Midbrain (tissue), 1 donor: ENCODE results near the gene SAMD10.
A peak's percentile ranks its signal among the peaks of the same experiment; 100 is the strongest.

Experiments used
- DNase-seq: peaks from one replicate; lab custom pipeline; 2025; lab: John Stamatoyannopoulos, UW

The SAMD10 gene

DNA sequence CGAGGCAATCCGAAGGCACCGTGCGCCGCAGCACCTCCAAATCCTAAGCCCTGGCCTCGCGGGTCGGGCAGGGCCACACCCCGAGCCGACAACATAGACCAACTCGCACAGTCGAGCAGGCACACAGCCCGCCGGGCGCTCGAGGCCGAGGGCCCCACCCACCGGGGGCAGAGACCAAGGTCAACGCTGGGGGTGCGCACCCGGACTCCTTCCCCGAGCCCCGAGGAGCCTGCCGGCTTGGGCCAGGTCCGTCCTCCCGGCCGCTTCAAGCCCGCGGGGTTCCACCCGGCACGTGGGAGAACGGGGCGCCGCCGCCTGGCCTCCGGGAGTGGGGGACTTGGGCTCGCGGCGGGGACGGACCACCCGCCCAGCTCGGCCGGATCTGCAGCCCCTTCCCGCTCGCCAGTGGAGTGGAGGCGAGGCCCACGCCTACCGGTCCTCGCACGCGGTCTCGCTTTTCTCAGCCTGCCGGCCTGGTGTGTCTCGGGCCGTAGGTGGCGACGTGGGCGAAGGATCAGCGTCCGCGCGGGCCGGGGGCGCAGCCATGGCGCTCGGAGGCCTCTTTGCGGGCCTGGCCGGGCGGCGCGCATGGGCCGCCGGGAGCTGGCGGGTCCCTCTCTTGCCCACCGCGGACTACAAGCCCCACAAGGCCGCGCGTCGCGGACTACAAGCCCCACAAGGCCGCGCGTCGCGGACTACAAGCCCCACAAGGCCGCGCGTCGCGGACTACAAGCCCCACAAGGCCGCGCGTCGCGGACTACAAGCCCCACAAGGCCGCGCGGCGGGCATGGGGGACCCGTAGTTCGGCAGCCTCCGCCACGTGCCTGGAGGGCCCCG, 23.4 kb downstream of the SAMD10 start, which contains the start of gene UCKL1:
TSS of gene UCKL1 (minus strand) at position 590 of the 837 bp plus-strand sequence. CDS start at position 546, 44 bp downstream.
- peak; percentile 86 for DNase-seq

DNA sequence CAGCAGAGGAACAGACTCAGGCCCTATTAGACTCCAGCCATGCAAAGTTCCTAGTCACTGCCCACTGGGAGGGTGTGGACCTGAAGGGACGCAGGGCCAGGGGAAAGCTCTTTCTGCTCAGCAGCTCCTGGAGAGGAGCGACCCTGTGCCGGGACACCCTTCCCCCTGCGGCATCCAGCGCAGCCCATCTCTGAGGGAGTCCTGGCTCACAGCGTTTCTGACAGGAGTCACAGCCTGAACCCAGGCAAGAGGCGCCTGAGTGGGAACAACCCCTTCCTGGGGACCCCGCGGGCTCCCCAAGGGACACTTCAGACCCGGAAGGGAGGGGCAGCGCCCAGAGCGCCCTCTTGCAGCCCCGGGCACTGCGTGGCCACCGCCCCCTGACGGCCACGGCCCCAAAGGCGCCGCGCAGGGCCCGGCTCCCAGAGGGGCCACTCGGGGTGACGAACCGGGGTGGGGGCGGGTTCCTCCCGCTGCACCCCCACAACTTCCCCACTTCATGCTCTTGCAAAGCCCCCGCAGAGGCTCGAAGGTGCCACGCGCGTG, 24.1 kb downstream of the SAMD10 start:
- DNase-seq: peak; percentile 46

DNA sequence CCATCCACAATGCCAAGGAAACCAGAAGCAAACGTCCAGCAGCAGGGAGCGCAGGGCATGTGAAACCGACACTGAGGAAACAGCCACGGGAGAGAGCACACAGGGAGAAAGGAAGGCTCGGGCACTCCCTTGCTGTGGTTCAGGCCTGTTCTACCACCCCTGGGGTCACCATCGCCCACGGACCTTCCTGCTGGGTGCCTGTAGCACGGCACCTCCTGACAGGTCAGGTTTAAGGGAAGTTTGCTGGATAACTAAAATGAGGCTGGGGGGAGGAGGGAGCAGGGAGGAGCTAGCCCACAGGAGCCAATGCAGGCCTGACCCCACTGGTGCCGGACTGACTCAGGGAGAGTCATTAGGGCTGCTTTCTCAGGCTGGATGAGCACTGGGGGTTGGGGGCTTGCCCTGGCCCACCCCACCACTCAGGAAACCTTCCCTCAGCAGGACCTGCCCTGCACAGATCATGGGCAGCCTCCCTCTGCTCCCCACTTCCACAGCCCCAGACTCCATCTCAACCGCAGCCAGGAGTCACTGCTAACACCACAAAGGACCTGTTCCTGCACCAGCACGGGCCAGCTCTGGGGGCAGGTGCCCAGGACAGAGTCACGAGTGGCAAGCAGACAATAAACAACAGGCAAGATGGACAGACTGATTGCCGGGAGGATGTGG, 25.5 kb downstream of the SAMD10 start:
- DNase-seq: no peak

DNA sequence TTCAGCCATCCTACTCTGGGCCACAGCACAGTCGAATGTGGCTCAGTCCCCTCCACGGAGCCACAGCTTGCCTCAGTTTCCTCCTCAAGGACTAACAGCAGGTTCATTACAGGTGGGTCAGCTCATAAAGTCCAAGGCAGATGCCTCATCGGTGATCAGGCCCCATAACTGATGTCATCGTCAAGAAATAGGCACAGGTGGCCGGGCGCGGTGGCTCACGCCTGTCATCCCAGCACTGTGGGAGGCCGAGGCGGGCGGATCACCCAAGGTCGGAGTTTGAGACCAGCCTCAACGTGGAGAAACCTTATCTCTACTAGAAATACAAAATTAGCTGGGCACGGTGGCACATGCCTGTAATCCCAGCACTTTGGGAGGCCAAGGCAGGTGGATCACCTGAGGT, 26.7 kb downstream of the SAMD10 start:
- DNase-seq: no peak

DNA sequence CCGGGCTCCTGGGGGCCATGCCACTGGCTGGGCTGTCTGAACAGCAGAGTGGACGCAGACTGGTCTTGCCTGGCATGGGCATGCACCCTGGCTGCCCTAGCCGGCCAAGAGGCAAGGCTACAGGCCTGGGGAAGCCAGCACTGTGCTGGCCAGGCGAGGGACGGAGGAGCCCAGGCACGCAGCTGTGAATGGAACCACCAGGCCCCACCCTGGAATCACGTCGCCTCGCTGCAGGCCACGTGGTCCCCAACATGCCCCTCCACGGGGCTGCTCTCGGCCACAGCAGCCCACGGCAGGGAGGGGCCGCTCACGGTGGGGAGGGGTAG, 27.3 kb downstream of the SAMD10 start:
- no peak for DNase-seq

DNA sequence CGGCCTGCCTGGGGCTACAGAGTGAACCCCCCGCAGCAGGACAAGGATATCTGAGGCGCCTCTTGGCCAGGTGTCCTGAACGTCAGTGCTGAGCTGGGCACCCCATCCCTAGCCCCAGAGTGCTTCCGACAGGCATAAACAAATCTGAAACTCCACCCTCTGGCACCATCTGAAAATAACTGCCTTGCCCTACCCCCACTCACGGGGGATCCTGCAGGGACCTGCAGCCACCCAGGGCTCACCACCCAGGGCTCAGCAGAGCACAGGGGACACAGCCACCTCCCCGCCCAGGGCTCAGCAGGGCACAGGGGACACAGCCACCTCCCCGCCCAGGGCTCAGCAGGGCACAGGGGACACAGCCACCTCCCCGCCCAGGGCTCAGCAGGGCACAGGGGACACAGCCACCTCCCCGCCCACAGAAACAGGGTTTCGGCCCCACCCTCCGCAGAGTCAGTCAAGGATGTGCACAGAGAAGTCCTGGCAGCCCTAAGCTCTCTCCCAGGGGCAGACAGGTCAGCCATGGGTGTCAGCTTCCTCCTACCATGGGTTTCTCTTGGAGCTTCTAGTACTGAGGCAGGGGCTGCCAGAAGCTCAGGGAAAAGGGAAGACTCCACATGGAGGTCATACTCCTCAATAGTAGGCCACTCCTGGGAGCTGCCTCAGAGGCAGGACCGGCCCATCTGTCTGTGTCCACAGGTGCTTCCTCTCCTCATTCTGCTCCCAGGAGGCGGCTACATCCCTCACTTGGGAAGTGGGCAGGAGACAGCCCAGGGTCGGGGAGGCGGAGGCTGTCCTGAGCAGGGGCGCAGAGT, 27.8 kb downstream of the SAMD10 start:
- peak; percentile 18 for DNase-seq

DNA sequence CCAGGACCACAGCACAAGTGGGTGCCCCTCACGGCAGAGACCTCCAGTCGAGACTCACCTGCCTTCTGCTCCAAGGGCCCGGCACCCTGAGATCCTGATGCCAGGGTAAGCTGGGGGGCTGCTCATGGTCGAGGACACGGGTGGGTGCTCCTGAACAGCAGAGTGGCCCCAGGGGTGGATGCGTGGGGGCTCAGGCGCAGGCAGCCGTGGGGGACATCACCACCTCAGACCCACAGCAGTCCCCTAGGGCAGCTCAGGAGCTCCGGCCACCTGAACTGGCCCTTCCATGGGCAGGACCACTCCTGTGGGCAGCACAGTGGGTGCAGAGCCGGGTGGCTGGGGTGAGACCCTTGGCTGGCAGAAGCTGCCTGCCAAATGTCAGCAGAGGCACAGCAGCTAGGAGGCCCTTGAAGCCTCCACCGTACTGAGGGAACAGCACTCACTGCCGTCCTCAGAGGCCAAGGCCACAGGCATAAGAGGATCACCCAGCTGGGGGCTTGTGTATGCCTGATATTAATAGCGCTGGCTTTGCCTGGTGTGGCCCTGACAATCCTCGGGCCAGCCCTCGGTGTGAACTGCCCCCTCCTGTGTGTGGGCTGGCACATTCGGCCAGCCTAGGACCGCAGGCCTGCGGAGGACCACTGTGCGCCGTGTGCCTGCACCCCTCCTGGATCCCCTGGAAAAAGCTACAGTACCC, 28.6 kb downstream of the SAMD10 start:
- DNase-seq: no peak

DNA sequence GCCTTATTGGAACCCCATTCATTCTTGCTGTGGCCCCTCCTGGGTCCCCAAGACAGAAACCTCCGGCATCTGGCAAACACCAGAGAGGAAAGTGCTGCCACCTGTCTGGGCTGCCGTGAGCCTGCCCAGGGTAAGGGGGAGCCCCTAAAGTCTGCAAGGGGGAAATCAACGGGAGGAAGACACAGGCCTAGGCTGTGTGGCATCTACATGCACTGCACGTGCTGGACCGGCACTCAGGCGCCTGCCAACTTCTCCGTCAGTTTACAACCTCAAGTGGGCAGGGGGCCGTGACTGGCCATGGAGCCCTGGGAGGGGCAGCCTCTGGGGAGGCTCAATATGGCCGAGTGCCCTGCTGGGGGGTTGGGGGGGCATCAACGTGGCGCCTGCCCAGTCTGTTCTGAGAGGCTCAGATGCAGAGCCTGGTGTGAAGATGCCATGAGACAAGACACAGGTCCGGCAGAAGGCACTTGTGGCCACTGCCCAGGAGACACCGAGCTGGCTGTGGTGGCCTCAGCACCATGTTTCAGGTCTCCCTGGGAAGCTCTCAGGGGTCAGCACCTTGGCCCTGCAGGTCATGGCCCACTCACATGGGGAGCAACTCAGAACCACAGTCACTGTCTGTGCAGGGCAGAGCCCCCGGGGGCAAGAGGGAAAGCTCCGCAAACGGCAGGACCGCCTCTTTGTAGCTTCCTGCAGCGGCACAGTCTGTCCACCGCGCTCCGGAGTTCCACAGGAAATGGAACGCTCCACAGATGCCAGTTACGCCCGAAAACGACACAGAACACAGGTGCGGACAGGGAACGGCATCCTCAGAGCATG, 31.6 kb downstream of the SAMD10 start:
- peak; percentile 38 for DNase-seq

DNA sequence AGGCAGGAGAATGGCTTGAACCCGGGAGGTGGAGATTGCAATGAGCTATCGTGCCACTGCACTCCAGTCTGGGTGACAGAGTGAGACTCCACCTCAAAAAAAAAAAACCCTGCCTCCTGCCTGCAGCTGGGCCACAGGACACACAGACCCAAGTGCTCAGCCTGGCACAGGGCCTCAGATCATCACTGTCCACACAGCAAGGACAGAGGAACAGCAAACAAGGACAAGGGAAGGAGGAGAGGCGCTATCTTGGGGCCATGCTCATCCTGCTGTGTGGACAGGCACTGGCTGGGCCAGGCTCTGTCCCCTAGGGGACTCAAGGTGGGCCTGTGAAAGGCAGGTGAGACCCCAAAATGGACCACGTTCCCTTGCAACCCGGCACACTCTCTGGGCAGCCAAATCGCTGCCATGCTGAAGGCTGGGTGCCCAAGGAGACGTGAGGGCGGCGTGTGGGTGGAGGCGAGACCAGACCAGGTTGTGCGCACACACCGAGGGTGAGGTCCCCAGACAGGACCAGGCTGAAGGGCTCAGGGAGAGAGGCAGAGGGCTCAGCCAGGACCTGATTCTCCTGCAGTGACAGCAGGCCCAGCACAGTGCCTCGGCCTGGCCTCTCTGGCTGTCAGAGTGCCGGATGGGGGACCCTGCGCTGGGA, 32.3 kb downstream of the SAMD10 start:
- no peak for DNase-seq

DNA sequence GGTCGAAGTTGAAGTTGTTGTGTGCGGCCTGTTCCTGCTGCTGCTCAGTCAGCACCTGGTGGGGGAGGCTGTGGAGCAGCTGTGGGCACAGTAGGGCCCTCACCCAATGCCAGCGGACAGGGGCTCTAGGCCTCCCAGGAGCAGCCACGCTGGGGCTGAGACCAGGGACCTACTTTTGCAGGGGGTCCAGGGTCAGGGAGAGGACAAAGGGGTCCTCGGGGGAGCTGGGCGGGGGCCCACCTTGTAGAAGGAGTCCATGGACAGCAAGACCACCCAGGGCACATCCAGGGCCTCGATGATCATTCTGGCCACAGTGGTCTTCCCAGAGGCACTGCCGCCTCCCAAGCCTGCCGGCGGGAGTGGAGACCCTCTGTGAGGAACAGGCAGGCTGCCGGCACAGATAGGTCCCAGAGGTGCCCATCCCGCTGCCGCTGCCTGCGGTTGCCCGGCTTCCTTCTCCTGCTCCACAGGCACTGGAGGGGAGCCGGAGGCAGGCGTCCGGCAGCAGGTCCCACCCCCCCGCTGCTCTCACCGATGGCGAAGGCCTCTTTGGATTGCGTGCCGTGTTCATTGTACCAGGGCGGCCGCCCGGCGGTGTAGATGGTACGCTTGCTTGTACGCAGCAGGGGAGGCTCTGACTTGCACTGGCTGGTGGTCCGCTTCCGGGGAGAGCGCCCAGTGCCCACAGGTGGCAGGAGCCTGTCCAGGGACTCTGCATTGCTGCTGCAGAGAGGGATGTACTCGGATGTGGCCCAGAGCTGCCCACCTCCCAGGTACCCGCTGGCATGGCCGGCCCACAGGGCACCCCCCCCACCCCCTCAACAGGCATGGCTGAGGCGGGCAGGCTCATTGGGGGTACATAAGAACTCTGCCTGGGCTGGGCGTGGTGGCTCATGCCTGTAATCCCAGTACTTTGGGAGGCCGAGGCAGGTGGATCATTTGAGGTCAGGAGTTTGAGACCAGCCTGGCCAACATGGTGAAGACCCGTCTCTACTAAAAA, 33.2 kb downstream of the SAMD10 start:
- DNase-seq: no peak

DNA sequence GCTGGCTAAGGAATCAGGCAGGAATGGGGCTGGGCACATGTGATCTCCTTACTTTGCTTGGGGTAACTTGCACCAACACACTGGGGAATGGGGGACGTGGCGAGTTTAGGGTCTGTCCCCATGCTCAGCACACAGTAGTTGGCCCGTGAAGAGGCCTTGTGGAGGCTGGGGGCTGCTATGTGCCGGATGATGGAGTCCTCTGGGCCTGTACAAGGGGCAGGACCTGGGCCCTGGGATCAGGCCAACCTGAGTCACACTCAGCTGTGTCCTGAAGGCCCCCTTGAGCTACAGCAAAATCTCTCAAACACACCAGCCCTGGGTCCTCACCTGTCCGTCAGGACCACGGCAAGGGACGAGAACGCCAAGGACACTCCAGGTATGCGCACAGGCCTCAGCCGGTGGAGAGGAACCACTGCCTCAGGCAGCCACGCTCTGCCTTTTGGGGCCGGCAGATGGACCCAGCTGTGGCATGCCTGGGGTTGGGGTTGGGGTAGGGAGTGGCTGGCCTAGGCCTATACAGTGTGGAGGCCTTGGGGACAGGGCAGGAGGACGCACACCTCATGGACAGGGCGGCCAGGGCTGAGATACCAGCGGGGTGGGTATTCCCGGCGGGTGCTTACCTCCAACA, 34.3 kb downstream of the SAMD10 start:
- DNase-seq: no peak

DNA sequence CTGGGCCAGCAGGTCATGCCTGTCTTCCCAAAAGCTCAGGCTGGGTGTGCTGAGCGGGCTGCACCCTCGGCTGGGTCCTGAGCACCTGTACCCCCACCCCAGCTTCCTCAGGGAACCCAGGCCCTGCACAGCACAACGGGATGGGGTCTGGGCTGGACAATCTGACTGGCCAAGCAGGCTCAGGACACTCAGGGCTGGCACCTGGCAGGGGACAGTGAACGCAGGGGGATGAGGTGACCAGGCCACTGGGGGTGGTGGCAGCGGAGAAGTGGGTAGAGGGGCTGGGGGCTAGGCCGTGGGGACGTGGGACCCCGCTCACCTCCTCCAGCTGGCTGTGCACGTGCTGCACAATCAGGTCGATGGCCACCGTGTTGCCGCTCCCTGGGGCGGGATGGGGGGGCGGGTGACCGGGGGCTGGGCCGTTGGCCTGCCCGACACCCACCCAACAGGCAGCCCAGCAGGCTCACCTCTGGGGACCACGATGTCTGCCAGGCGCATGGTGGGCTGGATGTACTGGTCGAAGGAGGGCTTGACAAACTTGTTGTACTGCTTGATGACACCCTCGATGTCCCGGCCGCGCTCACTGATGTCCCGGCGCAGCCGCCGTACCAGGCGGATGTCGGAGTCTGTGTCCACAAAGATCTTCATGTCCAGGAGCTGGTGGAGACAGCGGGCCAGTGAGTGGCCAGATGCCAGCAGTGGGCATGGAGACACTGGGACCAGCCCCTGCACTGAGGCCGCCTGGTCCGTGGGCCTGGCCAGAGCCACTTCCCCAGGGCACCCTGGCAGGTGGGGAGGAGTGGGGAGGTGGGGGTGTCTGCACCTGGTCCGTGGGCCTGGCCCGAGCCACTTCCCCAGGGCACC, 35.1 kb downstream of the SAMD10 start:
- DNase-seq: no peak

DNA sequence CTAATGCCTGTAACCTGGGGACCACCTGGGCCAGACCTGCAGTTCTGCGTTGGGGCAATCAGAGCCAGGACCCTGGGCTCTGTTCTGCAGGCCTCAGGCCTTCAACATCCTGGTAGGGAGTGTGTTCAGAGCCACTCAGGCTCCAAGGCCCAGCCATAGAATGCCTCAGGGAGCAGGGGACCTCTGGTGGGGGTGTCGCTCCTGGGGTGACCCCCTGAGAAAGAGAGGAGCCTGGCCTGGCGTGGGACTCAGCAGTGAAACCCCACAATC, 35.7 kb downstream of the SAMD10 start:
- no peak for DNase-seq

DNA sequence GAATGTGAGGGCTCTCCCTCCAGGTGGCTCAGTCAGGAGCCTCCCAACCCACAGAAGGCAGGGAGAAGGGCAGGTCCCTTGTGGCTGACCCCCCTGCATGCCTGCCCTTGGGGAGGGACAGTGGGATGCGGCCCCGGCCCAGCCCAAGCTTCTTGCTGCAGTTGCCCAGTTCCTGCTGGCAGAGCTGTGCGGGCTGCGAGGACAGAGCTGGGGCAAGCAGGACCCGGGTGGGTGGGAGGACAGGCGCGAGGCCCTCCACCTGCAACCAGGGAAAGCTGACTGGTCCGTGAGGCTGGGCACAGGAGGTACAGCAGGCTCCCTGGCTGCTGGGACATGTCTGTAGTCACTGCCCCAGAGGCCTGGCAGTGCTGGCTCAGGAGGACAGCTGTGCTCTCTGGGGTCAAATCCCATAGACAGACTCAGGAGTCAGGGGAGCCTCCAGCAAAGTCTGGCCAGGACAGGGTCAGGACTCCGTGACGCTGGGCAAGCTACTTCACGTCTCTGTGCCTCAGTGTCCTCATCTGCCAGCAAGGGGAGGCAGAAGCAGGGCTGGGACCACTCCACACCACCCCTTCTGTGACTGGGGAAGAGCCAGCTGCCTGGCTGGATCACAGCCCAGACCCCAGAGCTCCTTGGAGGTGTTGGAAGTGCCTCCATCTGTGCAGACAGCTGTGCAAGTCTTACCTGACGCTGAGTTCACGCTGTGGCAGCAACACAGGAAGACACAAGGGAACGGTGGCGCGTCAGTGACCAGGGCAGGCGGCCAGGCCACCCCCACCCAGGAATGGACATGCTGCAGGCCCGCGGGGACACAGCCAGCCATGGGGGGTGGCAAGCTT, 36.3 kb downstream of the SAMD10 start:
- DNase-seq: no peak

DNA sequence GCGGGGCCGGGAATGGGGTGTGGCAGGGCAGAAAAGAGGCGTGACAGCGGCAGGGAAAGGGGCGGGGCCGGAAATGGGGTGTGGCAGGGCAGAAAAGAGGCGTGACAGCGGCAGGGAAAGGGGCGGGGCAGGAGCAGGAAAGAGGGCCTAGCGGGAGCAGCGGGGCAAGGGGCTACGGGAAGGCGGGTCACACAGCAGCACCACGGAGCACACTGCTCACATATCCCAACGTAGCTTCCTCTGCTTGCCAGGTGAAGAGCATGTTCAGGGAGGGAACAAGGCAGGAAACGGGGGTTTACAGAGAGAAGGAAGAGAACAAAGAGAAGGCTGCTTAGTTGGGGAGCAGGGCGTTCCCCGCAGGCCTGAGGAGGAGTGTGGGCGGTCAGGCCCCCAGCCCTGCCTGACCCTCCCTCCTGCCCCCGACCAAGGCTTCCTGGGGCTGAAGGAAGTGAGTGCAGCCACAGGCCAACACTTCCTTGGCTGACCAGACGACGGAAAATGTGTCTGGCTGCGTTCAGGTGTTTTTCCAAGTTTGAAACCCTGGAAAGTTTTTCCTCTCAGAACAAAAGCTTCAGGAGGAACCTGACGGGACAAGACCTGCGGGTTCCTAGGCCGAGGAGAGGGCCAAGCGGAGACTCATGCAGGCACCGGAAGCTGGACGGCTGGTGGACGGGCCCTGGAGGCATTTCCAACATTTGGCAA, 37.0 kb downstream of the SAMD10 start:
- no peak for DNase-seq
